K562 (cell line): ENCODE results near the gene ZNF574. TPM values are rescaled to one million over a fixed set of nuclear protein-coding genes. Genes with fewer than 3 reads are reported as not detected.

ENCODE experiments used
- ATF1 ChIP-seq, 2 experiments: fragments of 450-650 bp in 1 of 2; IDR thresholded peaks; 2 replicates each; pipeline ENCODE4 v1.6.1; 2016; ENCODE audit warnings: missing compliant biosample characterization in 1 of 2, missing genetic modification characterization in 1 of 2
- BRD4 ChIP-seq: fragments of 200-600 bp; sonication (generic); IDR thresholded peaks from 2 replicates; pipeline ENCODE4 v1.6.1; 2017; ENCODE audit warnings: inconsistent platforms
- CCNT2 ChIP-seq: IDR thresholded peaks from 2 replicates; pipeline ENCODE4 v1.6.1; 2011; ENCODE audit warnings: borderline replicate concordance, low read depth, mild to moderate bottlenecking, moderate library complexity, mixed read lengths, low read length; ENCODE audit not compliant: insufficient read length; ENCODE audit errors: extremely low read depth
- GABPA ChIP-seq: fragments of 200-800 bp; sonication (Bioruptor generic); conservative IDR thresholded peaks from 2 replicates; pipeline ENCODE4 v1.6.1; 2016; ENCODE audit warnings: low read depth, missing genetic modification characterization, missing compliant biosample characterization
- HIVEP1 ChIP-seq: fragments of 250-450 bp; sonication (Bioruptor Pico); IDR thresholded peaks from 2 replicates; pipeline ENCODE4 v1.4.0; 2020; ENCODE audit warnings: mild to moderate bottlenecking
- ILK ChIP-seq: fragments of 450-650 bp; IDR thresholded peaks from 2 replicates; pipeline ENCODE4 v1.6.1; 2016; ENCODE audit warnings: missing genetic modification characterization, low read depth, mild to moderate bottlenecking, missing compliant biosample characterization, moderate library complexity, borderline replicate concordance
- IRF9 ChIP-seq: fragments of 450-650 bp; IDR thresholded peaks from 2 replicates; pipeline ENCODE4 v1.6.1; 2016; ENCODE audit warnings: missing biosample characterization, missing genetic modification characterization
- JUNB ChIP-seq: fragments of 450-650 bp; formaldehyde crosslinking; conservative IDR thresholded peaks from 2 replicates; pipeline ENCODE4 v1.4.0; 2020; ENCODE audit warnings: mild to moderate bottlenecking
- KDM5B ChIP-seq: fragments of 200-600 bp; sonication (generic); IDR thresholded peaks from 2 replicates; pipeline ENCODE4 v1.6.1; 2012; ENCODE audit warnings: low read depth, mild to moderate bottlenecking, moderate library complexity, low read length, control low read depth, inconsistent platforms; ENCODE audit not compliant: insufficient replicate concordance
- MAZ ChIP-seq, 2 experiments: fragments of 450-650 bp in 1 of 2; sonication (generic) in 1 of 2; formaldehyde crosslinking; IDR thresholded peaks in 1 of 2; conservative IDR thresholded peaks in 1 of 2; 2 replicates each; pipeline versions ENCODE4 v1.4.0 to v1.5.0; 2020; ENCODE audit warnings: mild to moderate bottlenecking in 1 of 2, missing genetic modification reagents in 1 of 2
- MTA3 ChIP-seq: fragments of 450-650 bp; formaldehyde crosslinking; IDR thresholded peaks from 2 replicates; pipeline ENCODE4 v1.6.1; 2017; ENCODE audit warnings: mild to moderate bottlenecking, borderline replicate concordance
- NCOA4 ChIP-seq: fragments of 450-650 bp; IDR thresholded peaks from 2 replicates; pipeline ENCODE4 v1.6.1; 2018; ENCODE audit warnings: mild to moderate bottlenecking; ENCODE audit not compliant: partially characterized antibody
- NONO ChIP-seq, 2 experiments: fragments of 200-400 bp in 1 of 2; fragments of 450-650 bp in 1 of 2; formaldehyde crosslinking in 1 of 2; IDR thresholded peaks; 2 replicates each; pipeline ENCODE4 v1.6.1; 2017; ENCODE audit warnings: low read depth in 2 of 2, mild to moderate bottlenecking in 2 of 2, moderate library complexity in 2 of 2, low read length in 1 of 2
- NRF1 ChIP-seq, 2 experiments: fragments of 450-650 bp; IDR thresholded peaks in 1 of 2; conservative IDR thresholded peaks in 1 of 2; 2 replicates each; pipeline ENCODE4 v1.6.1; 2014; ENCODE audit warnings: mild to moderate bottlenecking in 2 of 2
- PTBP1 ChIP-seq: fragments of 200-400 bp; formaldehyde crosslinking; IDR thresholded peaks from 2 replicates; pipeline ENCODE4 v1.6.1; 2017; ENCODE audit warnings: low read depth, low read length
- RBM25 ChIP-seq: fragments of 200-400 bp; formaldehyde crosslinking; IDR thresholded peaks from 2 replicates; pipeline ENCODE4 v1.6.1; 2018; ENCODE audit warnings: low read length, low read depth, moderate library complexity; ENCODE audit not compliant: severe bottlenecking
- RCOR1 ChIP-seq, 2 experiments: IDR thresholded peaks; 2 replicates each; pipeline ENCODE4 v1.6.1; 2012; ENCODE audit warnings: low read depth in 2 of 2, low read length in 2 of 2, borderline replicate concordance in 1 of 2, improper control_type of control experiment in 1 of 2
- SAFB ChIP-seq: fragments of 200-400 bp; formaldehyde crosslinking; IDR thresholded peaks from 2 replicates; pipeline ENCODE4 v1.6.1; 2017; ENCODE audit warnings: low read depth, low read length, borderline replicate concordance
- SIN3B ChIP-seq: fragments of 450-650 bp; IDR thresholded peaks from 2 replicates; pipeline ENCODE4 v1.6.1; 2017; ENCODE audit warnings: low read depth, mild to moderate bottlenecking, moderate library complexity
- SP2 ChIP-seq: IDR thresholded peaks from 2 replicates; pipeline ENCODE4 v1.6.1; 2011; ENCODE audit warnings: mild to moderate bottlenecking, low read depth, low read length, moderate library complexity; ENCODE audit not compliant: poor library complexity, severe bottlenecking; ENCODE audit errors: extremely low read depth
- USF1 ChIP-seq: sonication (generic); formaldehyde crosslinking; IDR thresholded peaks from 2 replicates; pipeline ENCODE4 v1.9.0; 2022; ENCODE audit warnings: mild to moderate bottlenecking, missing genetic modification reagents
- ZBTB7A ChIP-seq: IDR thresholded peaks from 2 replicates; pipeline ENCODE4 v1.6.1; 2011; ENCODE audit warnings: low read depth, mild to moderate bottlenecking, low read length, moderate library complexity, borderline replicate concordance; ENCODE audit not compliant: control insufficient read depth
- ZNF212 ChIP-seq: fragments of 450-650 bp; formaldehyde crosslinking; IDR thresholded peaks from 2 replicates; pipeline ENCODE4 v1.4.0; 2020; ENCODE audit warnings: mild to moderate bottlenecking
- ZNF263 ChIP-seq: sonication (generic); formaldehyde crosslinking; IDR thresholded peaks from 2 replicates; pipeline ENCODE4 v1.8.0; 2022; ENCODE audit warnings: mild to moderate bottlenecking, missing genetic modification reagents, borderline replicate concordance
- ZNF695 ChIP-seq: fragments of 450-650 bp; formaldehyde crosslinking; IDR thresholded peaks from 2 replicates; pipeline ENCODE4 v1.4.0; 2020; ENCODE audit warnings: mild to moderate bottlenecking, moderate library complexity
- ZNF830 ChIP-seq: fragments of 250-450 bp; sonication (Bioruptor Pico); IDR thresholded peaks from 2 replicates; pipeline ENCODE4 v1.5.0; 2021; ENCODE audit warnings: mild to moderate bottlenecking
- polyA plus RNA-seq, 8 experiments: library from polyadenylated mRNA; depleted of rRNA in 4 of 8; stranded (reverse) in 5 of 8; unstranded in 3 of 8; fragments of >200 nt; fragmentation: Nextera tagmentation in 2 of 8; fragmentation: Illumina TruSeq in 1 of 8; extraction: Ambion mirVana in 2 of 8; extraction: Trizol in 1 of 8; gene quantifications; 2 replicates each; pipeline versions ENCODE4 v1.2.1 to v1.2.3, GENCODE V29; 2011 to 2014; ENCODE audit warnings: inconsistent platforms in 1 of 8, missing spikeins in 1 of 8
- total RNA-seq, 7 experiments: library from RNA; depleted of rRNA in 6 of 7; stranded (reverse); fragments of >200 nt in 6 of 7; fragmentation: Illumina TruSeq in 2 of 7; extraction: Trizol in 2 of 7; gene quantifications; 2 replicates each; pipeline versions ENCODE4 v1.2.1 to v1.2.3, GENCODE V29; 2011 to 2021; ENCODE audit warnings: low replicate concordance in 1 of 7

ZNF574 gene
- total and polyA plus RNA-seq, 9 of the 15 experiments (the other 6 are each of a cell fraction or from before 2014, with no cell fraction given) = 0.24 to 20.7 (median 8.4) TPM

GRCh38 chr19:42075616-42076379 is at the start of gene ZNF574 (continued):
- TF ChIP-seq RCOR1 (IDR thresholded peaks at IDR 0.05; ENCODE audit: borderline replicate concordance in 1 of 2, low read depth in 2 of 2, low read length in 2 of 2) (peak in 1 of 2 experiments; percentile 9; a peak in 2 of 4 replicates), GABPA (tag) (peak; percentile 33; the same call in 1 of the 2 replicates), NCOA4 (no peak), CCNT2 (peak; percentile 79), BRD4 (peak; percentile 96), SP2 (peak; percentile 88), JUNB (CRISPR knock-in tag) (no peak), USF1 (peak; percentile 4; the same call in 1 of the 2 replicates), RBM25 (peak; percentile 98), PTBP1 (no peak), SIN3B (peak; percentile 66; the same call in 1 of the 2 replicates), MAZ (CRISPR knock-in tag; conservative IDR thresholded peaks at IDR 0.05 in 1 of 2, IDR thresholded peaks at IDR 0.05 in 1 of 2) (peak; percentile 72 to 92), ZNF695 (CRISPR knock-in tag) (0 out of 2 replicates have a peak, but pooled peaks have one; percentile 36), MTA3 (peak; percentile 87), NONO (IDR thresholded peaks at IDR 0.05; ENCODE audit: low read depth in 2 of 2, low read length in 1 of 2) (peak; percentile 54 to 66; a peak in 3 of 4 replicates), NRF1 (conservative IDR thresholded peaks at IDR 0.05 in 1 of 2, IDR thresholded peaks at IDR 0.05 in 1 of 2) (peak; percentile 83 to 86), ZNF830 (peak; percentile 84), ZBTB7A (peak; percentile 77; the same call in 1 of the 2 replicates), KDM5B (peak; percentile 84), ATF1 (CRISPR knock-in tag; IDR thresholded peaks at IDR 0.05) (no peak; the same call in 1 of the 2 replicates), ATF1 (tag; IDR thresholded peaks at IDR 0.05) (peak; percentile 94), ZNF212 (CRISPR knock-in tag) (0 out of 2 replicates have a peak, but pooled peaks have one; percentile 68), ILK (no peak), ZNF263 (CRISPR knock-in tag) (peak; percentile 51; the same call in 1 of the 2 replicates), HIVEP1 (CRISPR knock-in tag) (0 out of 2 replicates have a peak, but pooled peaks have one; percentile 14), SAFB (no peak), IRF9 (tag) (no peak)
